GM21619 (cell line): ENCODE data around the gene KLHL3.

Source experiments
- ATAC-seq: cut with Tn5 transposase; IDR thresholded peaks from one replicate; pipeline ENCODE4 v1.9.1; 2021; ENCODE audit not compliant: unreplicated experiment

KLHL3 gene

DNA sequence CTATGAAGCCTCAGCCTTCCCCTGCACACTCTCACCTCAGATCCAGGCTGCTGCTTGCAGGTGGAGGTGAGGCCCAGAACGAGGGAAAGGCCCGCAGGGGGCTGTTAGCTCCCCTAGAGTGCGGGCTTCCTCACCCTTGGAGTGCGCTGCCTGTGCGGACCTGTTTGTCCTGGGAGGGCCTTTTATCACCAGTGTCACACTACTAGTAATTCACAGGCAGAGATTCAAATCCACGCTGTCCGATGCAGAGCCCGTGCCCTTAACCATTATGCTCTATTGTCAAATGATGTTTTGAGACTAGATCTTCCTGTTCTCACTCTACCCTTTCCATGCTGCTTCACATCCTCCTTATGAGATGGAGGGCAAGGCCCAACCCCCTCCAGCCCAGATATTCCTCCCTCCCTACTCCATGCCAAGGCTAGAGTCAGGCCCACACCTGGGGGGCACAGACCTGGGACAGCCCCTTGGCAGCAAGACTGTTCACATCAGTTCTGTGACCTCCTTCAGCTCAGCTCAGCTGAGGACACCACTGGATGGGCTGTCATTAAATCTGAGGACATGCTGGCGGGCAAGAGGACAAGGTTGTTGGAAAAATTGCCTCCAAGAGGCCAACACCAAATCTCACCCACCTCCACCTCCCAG, 124.0 kb downstream of the KLHL3 start:
- ATAC-seq: no peak

DNA sequence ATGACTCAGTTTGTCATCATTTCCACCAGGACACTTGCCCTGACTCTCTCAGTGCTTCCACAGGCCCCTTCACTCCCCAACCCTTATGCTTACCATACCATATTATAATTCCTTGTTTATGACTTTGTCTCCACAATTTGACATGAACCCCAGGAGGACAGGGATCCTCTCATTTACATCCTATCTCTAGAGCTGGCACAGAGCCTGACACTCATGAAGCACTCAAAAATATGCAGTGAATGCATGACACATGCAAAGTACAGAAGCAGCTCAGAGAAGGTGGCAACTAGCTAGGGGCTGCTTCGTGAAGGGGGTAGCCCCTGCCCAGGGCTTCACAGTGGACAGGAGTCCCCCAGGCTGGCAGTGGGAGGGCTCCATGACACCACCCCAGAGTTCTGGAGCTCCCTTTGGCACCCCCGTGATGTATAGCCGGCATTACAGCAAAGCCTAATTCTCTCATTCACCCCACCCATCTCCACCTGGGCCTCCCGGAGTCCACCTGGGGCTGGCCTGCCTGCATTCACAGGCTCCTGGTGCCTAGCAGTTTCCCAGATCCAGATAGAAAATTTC, 124.8 kb downstream of the KLHL3 start:
- ATAC-seq: no peak

DNA sequence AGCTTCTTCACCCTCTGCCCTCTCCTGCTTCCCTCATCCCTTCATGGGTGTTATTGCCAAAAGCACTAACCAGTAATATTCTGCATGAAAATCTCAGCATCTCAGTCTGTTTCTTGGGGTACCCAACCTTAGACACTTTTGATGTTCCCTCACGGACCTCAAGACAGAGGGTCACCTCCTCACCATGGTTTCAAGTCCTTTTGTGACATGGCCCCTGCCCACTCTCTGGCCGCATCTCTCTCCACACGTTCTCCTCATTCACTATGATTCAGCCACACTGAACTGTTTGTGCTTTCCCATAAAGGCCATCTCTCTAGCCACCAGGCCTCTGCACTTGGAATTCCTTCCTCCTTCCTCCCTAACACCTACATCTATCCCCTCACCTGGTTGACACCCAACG, 125.3 kb downstream of the KLHL3 start:
- ATAC-seq: no peak

DNA sequence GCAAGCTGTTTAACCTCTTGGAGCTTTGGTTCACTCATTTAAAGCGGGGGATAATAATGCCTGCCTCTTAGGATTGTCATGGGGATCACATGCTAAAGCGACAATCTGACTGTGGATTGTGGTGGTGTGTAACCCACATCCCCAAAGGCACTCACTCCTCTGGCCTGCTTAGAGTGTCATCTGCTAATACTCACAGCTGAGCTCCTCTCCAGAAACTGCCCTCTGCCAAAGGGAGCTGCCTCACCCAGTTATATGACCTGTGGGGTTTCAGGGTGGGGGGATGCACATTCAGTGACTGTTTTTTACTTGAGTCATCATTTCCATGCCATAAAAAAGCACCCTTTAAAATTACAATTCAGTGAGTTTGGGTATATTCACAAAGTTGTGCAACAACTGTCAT, 126.8 kb downstream of the KLHL3 start:
- no peak for ATAC-seq

DNA sequence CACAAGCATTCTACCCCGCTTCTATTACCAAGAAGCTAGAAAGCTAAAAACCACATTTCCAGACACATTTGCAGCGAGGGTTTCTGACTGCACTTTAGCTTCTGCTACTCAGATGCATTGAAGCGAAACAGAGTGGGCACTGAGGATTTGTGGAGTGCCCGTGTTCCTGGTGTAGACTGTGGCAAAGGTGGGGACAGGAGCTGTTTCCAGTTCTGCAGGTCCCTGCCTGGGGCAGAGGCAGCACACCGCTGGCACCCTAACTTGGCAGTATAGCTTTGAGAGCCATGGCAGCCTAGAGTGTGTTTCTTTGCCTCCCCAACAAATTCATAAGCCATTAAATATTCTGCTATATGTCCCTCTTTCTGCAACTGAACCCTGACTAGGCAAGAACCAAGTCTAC, 128.1 kb downstream of the KLHL3 start:
- no peak for ATAC-seq

DNA sequence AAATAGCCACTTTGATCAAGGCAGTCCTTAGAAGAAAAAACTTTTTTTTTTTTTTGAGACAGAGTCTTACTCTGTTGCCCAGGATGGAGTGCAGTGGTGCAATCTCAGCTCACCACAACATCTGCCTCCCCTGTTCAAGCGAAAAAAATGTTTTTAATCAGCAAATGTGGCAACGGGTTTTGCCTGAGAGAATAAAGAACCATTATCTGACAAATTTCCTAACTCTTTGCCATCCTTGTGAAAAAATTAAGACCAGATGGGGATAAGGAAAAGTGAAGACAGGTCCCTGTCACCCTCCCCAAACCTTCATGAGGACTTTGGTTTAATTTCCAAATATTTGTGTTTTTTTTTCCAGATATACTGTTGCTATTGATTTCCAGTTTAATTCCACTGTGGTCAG, 129.5 kb downstream of the KLHL3 start:
- no peak for ATAC-seq

DNA sequence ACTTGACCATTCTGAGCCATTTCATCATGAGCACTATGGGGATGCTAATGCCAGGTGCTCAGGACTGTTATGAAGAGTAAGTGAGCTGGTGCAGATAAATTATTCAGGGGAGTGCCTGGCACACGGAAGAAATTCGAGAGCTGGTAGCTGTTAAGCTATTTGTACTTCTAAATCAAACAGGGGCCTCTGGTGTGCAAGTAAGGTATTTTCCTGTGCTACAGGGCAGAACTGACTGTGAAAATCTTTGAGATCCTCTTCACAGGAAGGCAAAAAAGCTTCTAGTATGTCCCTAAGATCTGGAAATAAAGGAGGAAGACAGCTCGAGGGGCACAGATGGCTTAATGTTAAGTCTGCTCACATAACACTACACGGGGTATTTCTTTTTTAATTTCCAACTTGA, 130.5 kb downstream of the KLHL3 start:
- no peak for ATAC-seq

DNA sequence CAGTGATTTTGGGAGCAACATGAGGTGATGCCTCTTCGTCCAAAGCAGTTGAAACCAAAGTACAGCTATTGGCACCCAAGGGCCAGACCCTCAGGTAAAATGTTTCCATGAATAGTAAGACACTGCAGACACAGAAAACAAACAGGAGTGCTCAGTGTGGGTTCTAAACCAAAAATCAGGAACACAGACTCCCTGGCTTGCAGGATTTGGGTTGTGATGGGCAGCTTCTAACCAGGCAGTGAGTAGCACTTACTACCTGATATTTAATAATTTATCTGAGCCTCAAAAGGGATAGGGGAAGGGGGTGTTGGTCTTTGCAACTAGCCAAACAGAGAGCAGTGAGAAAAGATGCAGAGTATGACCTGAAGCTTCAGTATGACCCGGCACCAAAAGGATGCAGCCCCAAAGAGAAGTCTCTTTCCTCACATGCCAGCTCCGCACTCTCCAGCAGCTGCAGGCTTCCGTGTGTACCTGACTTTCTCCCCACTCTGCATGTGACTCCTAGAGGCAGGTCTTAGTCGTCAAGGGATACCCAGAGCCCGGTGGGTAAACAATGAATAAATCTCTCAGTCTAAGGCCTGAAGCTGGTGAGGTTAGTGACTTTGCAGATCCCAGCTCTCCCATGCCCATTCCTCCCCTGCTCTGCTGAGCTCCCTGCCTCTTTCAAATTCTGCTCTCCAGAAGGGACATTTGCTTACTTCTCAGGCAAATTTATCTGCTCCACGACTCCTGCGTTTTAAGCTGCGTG, 131.4 kb downstream of the KLHL3 start:
- ATAC-seq: no peak

DNA sequence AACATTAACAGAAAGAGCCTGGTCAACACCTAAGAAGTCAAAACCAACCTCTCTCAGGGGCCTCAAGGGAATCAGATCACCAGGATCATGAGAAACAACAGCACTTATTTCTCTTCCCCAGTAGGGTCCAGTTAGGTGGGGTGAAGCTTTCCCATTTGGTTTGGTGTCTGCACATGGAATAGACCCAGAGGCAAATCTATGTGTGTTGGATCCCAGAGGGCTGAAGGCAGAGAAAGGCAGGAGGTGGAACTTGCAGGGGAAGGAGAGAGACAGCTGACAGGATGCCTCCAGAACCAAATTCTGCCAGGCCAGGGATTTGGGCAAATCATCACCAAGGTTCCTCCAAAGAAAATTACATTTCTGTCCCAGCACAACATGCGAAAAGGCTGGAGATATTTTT, 132.0 kb downstream of the KLHL3 start:
- ATAC-seq: no peak

DNA sequence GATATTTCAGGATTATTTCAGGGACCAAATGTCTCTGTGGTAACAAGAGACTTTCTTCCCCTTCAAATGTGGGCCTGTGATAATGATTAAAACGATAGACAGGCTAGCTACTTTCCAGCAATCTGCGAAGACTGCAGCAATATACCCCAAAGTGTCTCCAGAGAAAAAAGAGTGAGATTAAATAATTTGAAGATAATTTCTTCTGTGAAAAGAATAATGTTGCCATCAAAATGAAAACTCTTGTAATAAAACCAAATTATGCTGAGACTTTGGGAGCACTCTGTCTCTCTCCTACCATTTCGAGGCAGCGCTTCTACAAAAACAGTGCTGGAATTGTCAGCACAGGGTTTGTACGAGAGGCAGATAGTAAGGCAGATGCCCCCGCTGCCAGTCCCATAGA, 132.5 kb downstream of the KLHL3 start:
- no peak for ATAC-seq

DNA sequence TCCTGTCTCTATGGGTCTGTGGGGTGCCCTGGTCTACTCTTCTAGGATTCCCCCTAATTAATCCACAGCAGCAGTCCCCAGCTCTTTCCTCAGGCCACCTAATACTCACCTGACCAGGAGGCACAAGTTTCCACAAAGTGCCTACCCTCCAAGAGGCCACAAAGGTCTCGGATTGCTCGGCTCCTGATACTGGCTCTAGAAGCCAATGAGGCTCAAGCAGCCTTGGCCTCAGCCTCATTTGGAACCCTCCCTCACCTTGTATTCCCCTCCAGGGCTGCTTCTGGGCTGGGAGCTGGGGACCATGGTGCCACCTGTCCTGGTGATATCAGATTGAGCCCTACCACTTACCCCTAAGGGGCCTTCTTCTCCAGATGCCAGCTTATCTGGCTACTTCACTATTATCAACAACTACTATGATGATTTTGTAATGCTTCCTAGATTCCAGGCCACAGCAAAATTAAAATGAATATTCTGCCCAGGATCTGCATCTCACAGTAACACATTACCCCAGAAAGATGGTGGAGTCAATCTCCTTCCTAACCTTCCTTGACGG, 133.1 kb downstream of the KLHL3 start:
- no peak for ATAC-seq

DNA sequence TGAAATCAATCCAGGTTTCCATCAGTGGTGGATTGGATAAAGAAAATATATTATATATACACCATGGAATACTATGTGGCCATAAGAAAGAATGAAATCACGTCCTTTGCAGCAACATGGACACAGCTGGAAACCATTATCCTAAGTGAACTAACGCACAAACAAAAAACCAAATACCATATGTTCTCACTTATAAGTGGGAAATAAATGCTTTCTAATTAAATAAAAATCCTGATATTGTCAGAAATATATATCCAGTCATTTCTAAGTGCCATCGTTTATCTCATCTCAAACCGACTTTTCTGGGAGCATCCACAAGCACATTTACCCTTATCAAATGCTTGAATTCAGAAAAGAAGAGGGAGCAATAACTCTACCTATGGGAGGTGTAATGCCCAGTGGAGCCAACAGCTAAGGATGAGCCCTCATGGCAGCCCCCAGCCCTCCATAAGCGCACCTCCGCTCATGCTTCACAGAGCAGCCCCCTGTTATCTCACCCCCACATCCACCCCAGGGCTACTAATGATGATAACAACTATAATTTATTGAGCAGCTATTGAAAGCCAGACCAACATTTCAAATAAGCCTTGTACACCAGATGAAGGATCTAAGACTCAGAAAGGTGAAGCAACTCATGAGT, 135.0 kb downstream of the KLHL3 start:
- no peak for ATAC-seq

DNA sequence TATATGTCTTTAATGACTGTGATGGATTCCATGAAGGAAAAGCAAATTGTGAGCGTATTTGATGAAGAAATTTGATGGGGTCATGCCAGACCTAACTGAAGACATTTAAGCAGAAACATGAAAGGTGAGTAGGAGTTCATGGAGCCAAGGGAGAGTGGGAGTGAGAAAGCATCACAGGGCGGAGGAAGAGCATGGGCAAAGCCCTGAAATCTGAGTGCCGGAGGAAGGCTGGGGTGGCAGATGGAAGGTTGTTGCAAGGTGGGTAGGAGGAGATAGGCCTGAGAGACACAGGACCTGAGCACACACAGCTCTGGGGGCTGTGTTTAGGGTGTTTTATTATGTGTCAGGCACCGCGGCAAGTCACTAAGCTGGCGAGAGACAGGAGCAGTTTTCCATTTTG, 136.4 kb downstream of the KLHL3 start:
- no peak for ATAC-seq

DNA sequence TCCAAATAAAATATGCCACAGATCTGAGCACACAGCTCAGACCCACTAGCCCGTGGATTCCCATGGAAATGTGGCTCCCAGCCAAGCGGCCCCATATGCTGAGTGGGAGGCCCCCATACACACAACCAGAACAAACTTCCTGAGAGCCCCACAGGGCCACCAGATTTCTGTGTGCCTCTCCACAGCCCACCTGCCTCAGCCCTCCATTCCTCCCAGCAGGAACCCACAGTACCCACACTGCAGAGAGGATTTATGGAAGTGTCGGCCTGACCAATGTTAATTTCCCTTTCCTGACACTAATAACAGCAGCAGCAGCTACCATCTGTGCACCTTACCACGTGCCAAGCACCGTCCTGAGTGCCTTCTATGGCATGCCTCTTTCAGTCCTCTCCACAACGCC, 137.5 kb downstream of the KLHL3 start:
- no peak for ATAC-seq

DNA sequence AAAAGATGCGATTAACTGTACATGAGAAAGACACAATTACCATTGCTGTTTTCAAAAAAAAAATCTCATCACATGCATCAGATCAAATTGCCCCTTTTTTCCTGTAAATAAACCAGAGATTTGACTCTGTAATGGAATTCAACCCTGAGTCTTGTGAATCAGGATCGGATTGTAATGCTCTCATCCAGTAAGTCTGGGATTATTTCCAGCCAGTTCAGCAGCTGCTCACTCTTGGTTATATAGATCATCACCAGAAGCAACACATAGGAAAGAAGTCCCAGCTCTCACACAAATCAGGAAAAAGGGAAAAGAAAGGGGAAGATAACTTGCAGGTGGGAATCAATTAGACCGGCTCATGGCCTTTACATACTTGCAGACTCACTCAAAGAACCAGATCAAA, 138.9 kb downstream of the KLHL3 start:
- no peak for ATAC-seq

DNA sequence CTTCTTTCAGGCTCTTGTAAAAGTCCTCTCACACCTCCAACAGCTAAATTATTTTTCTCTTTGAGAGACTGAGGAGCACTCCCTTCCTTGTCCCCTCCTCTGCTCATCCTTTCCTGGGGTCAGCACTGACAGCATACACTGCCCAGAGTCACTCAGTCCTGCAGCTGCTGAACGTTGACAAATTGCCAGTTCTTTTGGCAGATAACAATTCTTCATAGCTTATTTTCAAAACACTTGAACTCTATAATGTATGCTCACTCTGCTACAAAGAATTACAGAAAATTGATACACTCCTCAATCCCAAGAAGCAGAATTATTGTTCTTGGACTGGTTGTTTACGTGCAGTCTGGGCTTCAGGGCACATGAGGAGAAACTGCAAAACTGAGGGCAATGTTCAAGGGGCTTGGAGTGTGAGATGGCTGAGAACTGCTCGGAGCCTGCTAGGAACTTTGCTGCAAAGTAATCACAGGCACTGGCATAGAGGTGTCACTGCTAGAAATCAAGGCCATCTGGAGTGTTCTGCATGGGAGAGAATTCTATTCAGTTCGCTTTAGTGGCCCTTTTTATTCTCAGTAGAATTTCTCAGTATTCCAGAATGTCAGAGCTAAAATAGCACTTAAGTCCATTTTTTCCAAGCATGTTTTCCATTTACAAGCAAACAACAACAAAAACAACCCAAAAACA, 140.4 kb downstream of the KLHL3 start:
- no peak for ATAC-seq

DNA sequence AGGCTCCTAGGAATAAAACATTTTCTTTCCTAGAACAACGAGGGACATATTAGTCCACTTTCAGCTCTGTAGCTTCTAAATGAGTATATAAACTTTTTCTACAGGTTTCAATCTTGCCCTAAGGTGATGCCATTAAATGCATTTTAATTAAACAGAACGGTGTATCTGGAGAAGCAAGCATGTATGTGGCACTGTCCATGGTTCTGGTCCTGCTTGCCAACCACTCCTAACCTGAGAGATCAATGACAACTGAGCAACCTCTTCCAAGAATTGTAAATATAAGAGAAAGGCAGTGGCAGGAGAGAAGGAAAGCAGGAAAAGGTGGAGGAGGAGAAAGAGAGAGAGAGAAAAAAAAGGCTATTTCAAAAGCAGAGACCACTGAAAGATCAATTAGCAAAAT, 141.2 kb downstream of the KLHL3 start:
- ATAC-seq: no peak

DNA sequence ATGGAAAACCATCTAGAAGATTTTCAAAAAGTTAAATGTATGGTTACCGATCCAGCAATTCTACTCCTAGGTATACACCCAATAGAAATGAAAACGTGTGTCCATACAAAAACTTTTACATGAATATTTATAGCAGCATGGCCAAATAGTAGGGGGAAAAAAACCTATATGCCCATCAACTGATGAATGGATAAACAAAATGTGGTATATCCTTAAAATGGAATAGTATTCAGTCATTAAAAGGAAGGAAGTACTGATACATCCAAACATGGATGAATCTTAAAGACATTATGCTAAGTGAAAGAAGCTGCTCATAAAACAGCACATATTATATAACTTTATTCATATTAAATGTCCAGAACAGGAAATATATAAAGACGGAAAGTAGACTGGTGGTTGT, 143.6 kb downstream of the KLHL3 start:
- no peak for ATAC-seq

DNA sequence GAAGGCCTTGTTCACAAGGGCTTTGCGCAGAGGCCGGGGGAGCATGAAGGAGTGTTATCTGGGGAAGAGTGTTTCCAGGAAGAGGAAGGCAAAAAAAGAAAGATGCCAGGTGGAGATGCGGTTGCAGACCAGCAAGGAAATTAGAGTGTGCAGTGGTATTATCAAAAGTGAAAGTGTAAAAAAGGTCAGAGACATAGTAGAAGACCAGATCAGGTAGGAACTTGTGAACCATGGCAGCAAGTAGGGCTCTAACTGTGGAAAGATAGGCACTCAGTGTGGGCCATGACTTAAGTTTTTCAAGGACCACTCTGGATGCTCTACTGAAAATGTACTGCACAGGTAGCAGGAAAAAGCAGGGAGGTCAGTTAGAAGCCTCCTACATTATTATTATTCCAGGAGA, 146.7 kb downstream of the KLHL3 start:
- peak; percentile 48 for ATAC-seq

DNA sequence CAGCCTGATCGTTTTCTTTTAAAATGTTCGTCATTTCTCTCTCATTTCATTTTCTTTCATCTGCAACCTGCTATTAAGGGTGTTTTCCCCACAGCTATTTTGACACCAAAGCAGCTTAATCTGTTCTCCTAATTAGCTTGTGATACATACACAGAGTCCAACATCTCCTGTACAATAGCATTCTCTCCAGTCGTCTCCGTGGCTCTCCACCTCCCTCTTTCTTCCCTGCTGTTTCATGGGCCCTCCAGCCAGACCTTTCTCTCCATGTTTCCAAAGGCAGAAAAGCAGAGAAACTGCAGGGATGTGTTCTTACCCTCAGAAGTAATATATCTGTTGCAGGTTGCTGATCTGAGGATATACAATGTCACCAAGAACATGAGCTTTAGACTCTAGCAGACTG, 148.0 kb downstream of the KLHL3 start:
- ATAC-seq: no peak

DNA sequence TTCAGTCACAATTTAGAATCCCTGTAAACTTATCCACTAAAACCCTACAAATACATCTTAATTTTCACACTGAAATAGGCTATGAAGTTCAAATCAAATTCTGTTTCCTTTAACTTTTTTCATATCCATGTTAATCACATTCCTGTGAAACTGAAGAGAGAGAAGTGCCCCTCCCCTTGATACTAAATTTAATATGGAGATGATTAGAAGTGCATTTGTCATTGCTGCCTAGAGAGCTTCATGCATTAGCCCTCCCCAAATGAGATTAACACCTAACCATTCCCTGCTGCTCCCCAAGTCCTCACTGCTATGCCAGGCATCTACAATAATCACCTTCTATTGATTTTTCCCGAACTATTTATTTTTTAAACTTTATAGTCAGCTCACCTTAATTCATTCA, 151.6 kb downstream of the KLHL3 start:
- no peak for ATAC-seq
